ENCODE data around the gene SPTLC1.

DNA sequence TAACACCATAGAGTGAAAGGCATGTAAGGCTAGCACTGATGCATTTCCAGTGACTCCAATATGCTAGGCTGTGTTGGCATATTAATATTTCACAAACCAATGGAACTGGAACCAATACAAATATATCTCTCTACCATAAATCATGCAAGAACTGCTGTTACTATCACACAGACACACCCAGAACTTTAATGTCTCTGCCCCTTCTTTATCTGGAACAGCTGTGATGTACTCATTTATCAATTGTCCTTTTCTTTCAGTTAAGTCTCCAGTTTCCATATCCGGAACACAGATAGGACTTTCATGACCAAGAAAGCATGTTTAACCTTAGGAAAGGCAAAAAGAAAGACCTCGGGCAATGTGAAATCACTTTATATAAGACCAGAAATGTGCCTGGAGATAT is 70.3 kb downstream of the SPTLC1 start:
- TF ChIP-seq, protein P1, sequence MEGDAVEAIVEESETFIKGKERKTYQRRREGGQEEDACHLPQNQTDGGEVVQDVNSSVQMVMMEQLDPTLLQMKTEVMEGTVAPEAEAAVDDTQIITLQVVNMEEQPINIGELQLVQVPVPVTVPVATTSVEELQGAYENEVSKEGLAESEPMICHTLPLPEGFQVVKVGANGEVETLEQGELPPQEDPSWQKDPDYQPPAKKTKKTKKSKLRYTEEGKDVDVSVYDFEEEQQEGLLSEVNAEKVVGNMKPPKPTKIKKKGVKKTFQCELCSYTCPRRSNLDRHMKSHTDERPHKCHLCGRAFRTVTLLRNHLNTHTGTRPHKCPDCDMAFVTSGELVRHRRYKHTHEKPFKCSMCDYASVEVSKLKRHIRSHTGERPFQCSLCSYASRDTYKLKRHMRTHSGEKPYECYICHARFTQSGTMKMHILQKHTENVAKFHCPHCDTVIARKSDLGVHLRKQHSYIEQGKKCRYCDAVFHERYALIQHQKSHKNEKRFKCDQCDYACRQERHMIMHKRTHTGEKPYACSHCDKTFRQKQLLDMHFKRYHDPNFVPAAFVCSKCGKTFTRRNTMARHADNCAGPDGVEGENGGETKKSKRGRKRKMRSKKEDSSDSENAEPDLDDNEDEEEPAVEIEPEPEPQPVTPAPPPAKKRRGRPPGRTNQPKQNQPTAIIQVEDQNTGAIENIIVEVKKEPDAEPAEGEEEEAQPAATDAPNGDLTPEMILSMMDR (IDR thresholded peaks at IDR 0.05; ENCODE audit: poor library complexity, severe bottlenecking), result no peak
- TF ChIP-seq SMC3 (conservative IDR thresholded peaks at IDR 0.05; ENCODE audit: poor library complexity), result no peak
- no peak for TF ChIP-seq POLR2AphosphoS5 (IDR thresholded peaks at IDR 0.05)
- TF ChIP-seq TAF1 (IDR thresholded peaks at IDR 0.05; ENCODE audit: low read depth), result no peak
